NK-92 (cell line): ENCODE results near the gene NAALADL2.

Experiments used
- DNase-seq: peaks from one replicate; lab custom pipeline; 2025; ENCODE audit not compliant: unreplicated experiment; lab: John Stamatoyannopoulos, UW

NAALADL2 gene

GRCh38 chr3:174884776-174885568 lies 25.8 kb downstream of the NAALADL2 start:
- DNase-seq = no peak

DNA sequence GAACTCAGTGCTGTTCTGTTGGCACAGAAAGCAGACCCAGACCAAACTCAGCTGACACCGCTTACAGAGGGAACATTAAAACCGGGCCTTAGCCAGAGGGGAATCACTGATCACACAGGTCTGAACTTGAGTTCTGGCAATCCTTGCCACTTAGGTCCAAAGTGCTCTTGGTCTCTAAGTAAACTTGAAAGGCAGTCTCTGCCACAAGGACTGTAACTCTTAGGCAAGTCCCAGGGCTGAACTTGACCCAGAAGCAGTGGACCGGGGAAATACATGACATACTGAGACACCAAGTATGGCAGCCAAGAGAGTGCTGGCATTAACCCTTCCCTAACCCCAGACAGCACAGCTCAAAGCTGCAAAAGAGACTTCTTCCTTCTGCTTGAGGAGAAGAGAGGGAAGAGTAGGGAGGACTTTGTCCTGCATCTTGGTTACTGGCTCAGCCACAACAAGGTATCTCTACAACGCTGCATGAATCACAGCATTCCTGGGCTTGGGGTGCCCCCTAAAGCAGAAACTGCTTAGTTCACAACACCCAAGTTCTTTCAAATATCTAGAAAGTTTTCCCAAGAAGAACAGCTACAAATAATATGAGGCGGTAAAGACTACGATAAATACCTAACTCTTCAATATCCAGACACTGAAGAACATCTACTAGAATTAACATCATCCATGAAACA lies 32.5 kb downstream of the NAALADL2 start:
- no peak for DNase-seq

DNA sequence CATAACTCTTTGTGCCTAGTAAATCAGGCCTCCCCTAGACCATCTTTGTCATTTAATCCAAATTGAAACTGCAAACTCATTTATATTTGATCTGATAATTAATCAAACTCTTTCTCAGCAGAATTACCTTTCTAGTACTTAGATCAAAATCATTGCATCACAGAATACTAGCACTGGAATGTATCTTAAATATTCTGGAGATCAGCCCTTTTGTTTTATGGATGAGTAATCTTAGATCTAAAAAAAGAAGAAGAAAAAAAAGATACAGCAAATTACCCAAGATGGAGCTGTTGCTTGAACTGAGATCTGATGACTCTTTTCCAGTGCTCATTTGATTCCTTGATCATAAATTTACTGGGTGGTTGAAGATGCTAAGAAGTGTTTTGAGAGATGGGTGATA lies 47.9 kb downstream of the NAALADL2 start:
- no peak for DNase-seq

DNA sequence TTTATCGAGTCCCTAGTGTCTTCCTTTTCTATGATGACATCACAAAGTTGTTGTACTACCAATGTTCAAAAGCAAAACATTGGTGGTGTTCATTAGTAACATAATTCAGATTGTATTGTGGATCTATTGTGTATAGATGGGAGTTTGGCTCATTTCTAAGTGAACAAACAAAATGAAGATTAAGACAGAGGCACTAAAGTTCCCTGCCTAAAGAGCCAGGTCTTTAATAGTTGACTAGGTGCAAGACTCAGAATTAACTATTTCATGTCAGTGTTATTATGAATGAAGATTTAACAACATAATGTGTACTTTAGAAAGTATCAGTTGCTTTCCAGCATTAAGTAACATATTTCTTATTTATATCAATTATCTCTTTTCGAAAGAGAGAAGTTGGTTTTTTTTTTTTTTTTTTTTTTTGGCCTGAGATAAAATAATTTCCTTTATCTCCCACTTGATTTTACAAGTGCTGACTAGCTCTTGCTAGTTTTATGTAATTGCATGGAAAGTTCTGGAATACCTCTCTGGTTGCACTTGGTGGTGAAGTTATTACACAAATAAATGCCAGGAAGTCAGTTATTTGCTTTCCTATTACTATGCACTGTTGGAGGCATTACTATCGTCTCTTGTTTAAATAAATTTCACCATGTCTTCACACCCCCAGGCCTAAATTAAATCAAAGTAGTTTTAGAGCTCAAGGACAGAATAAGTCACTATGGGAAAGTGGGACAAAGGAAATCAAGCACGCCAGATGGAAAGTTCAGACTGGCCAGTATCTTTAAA lies 48.7 kb downstream of the NAALADL2 start:
- DNase-seq = no peak

- no peak for DNase-seq
Observed at GRCh38 chr3:174931473-174932353, 72.6 kb downstream of the NAALADL2 start.

- DNase-seq = no peak
Observed at GRCh38 chr3:174936590-174936989, 77.5 kb downstream of the NAALADL2 start.

DNA sequence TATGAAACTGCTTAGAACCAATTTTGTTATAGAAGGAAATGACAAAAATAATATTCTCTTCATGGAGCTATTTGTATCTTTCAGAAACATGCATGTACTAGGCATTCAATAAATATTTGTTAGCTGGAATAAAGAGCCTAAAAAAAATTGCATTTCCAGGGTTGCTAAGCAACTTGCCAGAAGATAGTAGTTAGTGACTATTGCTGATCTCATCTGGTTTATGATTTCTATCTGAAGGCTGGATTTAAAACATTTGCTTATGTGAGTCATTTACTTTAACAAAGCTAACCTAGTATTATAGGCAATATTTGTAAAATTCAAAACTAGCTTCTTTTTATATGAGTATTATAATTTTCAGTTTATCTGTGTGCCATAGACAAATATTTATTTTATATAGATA lies 78.3 kb downstream of the NAALADL2 start:
- no peak for DNase-seq

- no peak for DNase-seq
Observed at GRCh38 chr3:174938102-174938501, 79.0 kb downstream of the NAALADL2 start.

DNA sequence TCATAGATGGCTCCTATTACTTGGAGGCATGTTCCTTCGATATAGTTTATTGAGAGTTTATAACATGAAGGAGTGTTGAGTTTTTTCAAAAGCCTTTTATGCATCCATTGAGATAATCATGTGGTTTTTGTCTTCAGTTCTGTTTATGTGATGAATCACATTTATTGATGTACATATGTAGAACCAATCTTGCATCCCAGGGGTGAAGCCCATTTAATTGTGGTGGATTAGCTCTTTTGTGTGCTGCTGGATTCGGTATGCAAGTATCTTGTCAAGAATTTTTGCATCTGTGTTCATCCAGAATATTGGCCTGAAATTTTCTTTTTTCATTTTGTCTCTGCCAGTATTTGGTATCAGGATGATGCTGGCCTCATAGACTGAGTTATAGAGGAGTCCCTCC lies 81.0 kb downstream of the NAALADL2 start:
- no peak for DNase-seq

DNA sequence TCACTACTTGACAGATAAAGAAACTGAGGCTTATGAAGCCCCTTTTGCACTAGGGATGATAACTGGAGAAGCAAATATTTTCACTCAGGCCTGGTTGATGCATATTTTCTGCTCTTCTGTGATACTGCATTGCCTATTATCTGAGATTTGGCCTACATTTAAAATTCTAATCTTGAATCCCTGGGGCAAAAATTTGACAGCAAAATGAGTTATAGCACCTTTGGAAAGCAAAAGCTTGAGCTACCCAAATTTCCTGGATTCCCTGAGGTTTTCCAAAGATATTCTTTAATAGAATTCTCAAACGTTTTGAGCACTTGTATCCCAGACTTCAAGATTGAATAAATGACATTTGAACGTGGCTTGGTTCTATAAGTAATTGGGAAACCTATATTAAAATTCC lies 86.1 kb downstream of the NAALADL2 start:
- no peak for DNase-seq

GRCh38 chr3:174945951-174946350 lies 86.8 kb downstream of the NAALADL2 start:
- DNase-seq = no peak

DNA sequence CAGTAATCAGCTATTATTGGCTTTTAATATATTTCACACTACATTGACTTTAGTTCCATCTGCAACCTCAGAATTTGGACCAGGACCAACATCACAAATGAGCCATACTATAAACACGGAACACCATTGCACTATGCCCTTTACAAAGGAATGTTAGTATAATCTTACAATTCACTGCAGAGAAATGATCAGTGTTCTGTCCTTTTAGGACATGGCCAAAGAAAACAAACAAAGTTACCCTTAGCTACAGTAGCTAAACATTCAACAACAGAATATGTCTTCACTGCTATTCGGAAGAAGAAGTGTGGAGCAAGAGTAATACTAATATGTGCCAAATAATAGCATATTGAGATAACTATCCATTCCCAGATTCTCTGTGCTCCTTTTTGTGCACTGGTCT lies 90.4 kb downstream of the NAALADL2 start:
- DNase-seq = no peak

DNA sequence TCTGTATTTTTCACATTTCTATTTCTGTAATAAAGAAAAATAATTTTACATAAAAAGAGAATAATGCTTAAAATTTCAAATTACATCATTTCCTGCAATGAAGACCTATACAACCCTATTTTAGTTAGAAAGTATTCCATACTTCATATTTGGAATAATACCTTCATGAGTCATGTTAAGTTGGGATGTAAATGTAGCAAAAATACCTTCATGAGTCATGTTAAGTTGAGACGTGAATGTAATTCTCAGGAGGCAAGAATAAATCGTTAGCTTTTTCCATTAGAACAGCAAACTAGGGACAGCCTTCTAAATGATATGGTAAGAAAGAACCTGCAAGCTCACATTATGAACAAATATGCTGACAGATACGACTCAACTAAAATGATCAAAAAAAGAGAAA lies 91.9 kb downstream of the NAALADL2 start:
- no peak for DNase-seq

GRCh38 chr3:174951498-174952005 lies 92.4 kb downstream of the NAALADL2 start:
- no peak for DNase-seq

DNA sequence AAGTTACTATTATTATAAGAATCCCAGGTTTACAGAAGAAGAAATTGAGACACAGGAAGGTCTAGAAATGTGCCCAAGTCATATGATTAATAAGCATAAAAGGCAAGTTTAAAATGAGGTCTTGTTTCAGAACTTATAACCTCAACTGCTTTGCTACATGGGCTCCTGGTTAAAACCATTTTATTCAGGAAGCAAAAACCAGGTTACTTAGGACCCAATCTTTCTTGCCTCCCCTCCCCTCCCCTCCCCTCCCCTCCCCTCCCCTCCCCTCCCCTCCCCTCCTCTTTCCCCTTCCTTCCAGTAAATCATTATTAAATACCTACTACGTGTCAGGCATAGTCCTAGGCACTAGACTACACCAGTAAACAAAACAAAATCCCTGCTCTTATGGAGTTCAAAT lies 93.9 kb downstream of the NAALADL2 start:
- no peak for DNase-seq

DNA sequence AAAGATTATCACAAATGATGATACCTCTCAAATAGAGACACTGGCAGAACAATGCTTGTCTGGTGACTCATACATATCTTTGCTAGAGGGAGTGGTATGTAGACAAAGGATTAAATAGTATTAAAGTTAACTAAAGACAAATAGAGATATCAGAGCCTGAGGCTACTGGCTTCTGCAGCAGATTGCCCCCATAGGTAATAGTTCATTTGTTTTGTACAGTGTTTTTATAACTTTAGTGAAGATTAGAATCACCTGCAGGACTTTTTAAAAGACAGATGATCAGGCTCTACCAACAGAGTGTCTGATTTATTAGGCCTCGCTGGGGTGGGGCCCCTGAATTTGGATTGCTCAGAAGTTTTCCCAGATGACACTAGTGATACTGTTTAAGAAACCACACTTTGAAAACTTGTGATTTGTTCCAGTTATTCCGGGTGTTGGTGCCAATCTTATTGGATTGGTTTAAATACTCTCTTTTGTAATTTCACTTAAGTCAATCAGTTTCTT lies 96.4 kb downstream of the NAALADL2 start:
- DNase-seq = no peak

DNA sequence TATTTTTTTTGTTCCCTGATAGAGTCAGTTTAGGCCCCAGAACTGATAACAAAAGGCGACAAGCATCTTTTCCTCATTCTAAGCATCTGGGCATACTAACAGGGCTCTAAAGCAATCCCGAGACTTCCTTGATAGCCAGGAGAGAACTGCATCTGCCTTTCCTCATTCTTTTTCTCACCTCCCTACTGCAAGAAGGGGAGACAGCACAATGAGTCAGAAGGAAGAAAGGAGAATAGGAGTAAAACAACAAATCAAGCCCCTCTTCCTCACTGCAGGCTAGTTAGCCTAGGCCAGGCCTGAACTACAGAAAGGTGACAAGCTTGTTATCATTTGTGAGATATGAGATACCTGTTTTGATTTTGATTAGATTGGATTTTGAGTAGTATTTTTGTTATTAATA lies 97.9 kb downstream of the NAALADL2 start:
- DNase-seq = no peak

GRCh38 chr3:174957551-174958001 lies 98.4 kb downstream of the NAALADL2 start:
- DNase-seq = no peak

- no peak for DNase-seq
Observed at GRCh38 chr3:174958671-174959328, 99.7 kb downstream of the NAALADL2 start.

DNA sequence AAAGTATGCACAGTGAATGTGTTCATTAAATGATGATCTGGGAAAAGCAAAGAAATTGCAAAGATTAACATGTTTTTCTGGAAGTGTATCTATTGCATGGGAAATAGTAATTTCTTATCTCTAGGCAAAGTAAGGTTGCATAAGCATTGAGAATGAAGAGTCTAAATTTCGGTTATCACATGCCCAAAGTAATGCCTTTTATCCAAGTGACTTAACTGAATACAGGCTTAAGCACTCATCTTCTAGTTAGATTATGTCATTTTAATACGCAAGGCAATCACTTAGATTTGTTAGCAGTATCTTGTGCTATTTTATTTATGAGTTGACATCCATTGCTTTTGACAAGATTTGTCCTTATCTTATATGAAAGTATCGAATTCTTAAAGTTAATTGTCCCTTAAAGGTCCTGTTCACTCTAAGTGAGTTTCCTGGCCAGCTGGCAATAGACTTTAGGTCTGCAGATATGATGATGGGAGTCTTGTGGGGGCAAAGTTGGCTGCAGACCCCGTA lies 100.5 kb downstream of the NAALADL2 start:
- DNase-seq = no peak
